Ascending aorta (tissue), 2 donors: ENCODE data around the gene MAB21L4. TPM values are rescaled to one million over a fixed set of nuclear protein-coding genes. Genes with fewer than 3 reads are reported as not detected.

Experiments used
- DNase-seq, 2 donors: peaks; one replicate each; pipeline ENCODE4 v3.0.0-alpha.2; 2019; ENCODE audit warnings: low spot score in 2 of 2
- H3K27ac ChIP-seq, 2 donors: fragments of 200-600 bp; sonication (generic); one replicate each; pipeline ENCODE4 v1.5.1; 2016 to 2017; ENCODE audit warnings: mild to moderate bottlenecking in 1 of 2
- H3K27me3 ChIP-seq: fragments of 200-600 bp; sonication (generic); one replicate; pipeline ENCODE4 v1.5.1; 2017
- H3K36me3 ChIP-seq, 2 donors: fragments of 200-600 bp; sonication (generic); one replicate each; pipeline ENCODE4 v1.5.1; 2016
- H3K4me1 ChIP-seq, 2 donors: fragments of 200-600 bp; sonication (generic); one replicate each; pipeline ENCODE4 v1.5.1; 2016 to 2017; ENCODE audit warnings: mild to moderate bottlenecking in 1 of 2
- H3K4me3 ChIP-seq, 2 donors: fragments of 200-600 bp; sonication (generic); one replicate each; pipeline ENCODE4 v1.5.1; 2016 to 2017; ENCODE audit warnings: mild to moderate bottlenecking in 1 of 2
- H3K9me3 ChIP-seq, 2 donors: fragments of 200-600 bp; sonication (generic); one replicate each; pipeline ENCODE4 v1.5.1; 2016
- CTCF ChIP-seq, 3 experiments: fragments of 200-600 bp in 2 of 3; fragments of 450-650 bp in 1 of 3; sonication (generic) in 2 of 3; IDR thresholded peaks; one replicate each; pipeline ENCODE4 v1.5.1; 2016 to 2019; ENCODE audit warnings: antibody characterized with exemption in 3 of 3, mild to moderate bottlenecking in 1 of 3, moderate library complexity in 1 of 3
- intact Hi-C: fragments of 100-400 bp; cut with DNase I; formaldehyde crosslinking; loops from one replicate; pipeline ENCODE4 v1.15.1; 2023
- total RNA-seq: library from RNA; depleted of rRNA; stranded (reverse); fragments of >200 nt; gene quantifications from one replicate; pipeline ENCODE4 v1.1.0, GENCODE V29; 2016

Gene MAB21L4
- total RNA-seq, 1 donor from 2014 or later = not detected

GRCh38 chr2:240909216-240909974 lies 13.4 kb upstream of the MAB21L4 start:
- intact Hi-C loops = no loop called here
- H3K27me3 ChIP-seq = no peaks in the 10 kb centered on the region

GRCh38 chr2:240906911-240907590 lies 11.1 kb upstream of the MAB21L4 start:
- TF ChIP-seq CTCF (IDR thresholded peaks at IDR 0.05) = no peak
- Histone ChIP-seq H3K36me3 (no peaks in the 10 kb centered on the region), H3K9me3 (no peaks in the 10 kb centered on the region), H3K4me3 (no peak overlapping the region), H3K27me3 (no peaks in the 10 kb centered on the region), H3K27ac (no peak overlapping the region), H3K4me1 (no peaks in the 10 kb centered on the region)
- no peak for DNase-seq
- intact Hi-C loops = no loop called here

More at GRCh38 chr2:240909216-240909974, 13.4 kb upstream of the MAB21L4 start:
- peaks cover 8 to 11% of the 10 kb centered on the region in 2 donors for H3K4me1 ChIP-seq
- no peak for TF ChIP-seq CTCF (IDR thresholded peaks at IDR 0.05)
- H3K27ac ChIP-seq = no peak overlapping the region
- no peak for DNase-seq
- no peaks in the 10 kb centered on the region for H3K9me3 ChIP-seq
- H3K36me3 ChIP-seq = no peaks in the 10 kb centered on the region
- no peak overlapping the region for H3K4me3 ChIP-seq

GRCh38 chr2:240906141-240906910 lies 10.4 kb upstream of the MAB21L4 start, which contains the start of gene CROCC2:
Gene CROCC2 (plus strand): TSS chr2:240906336. CDS start chr2:240906514, 178 bp downstream.
- no peak for TF ChIP-seq CTCF (IDR thresholded peaks at IDR 0.05)
- Histone ChIP-seq H3K27ac (no peak within 1 kb of the TSS), H3K4me1 (no peaks in the 10 kb centered on the region), H3K27me3 (no peaks in the 10 kb centered on the region), H3K36me3 (no peaks in the 10 kb centered on the region), H3K4me3 (no peak within 1 kb of the TSS), H3K9me3 (no peaks in the 10 kb centered on the region)
- no peak for DNase-seq
- intact Hi-C loops = no loop called here

GRCh38 chr2:240905176-240905781 lies 9.3 kb upstream of the MAB21L4 start:
- no peaks in the 10 kb centered on the region for H3K9me3 ChIP-seq
- DNase-seq = no peak

More at GRCh38 chr2:240905176-240905781, 9.3 kb upstream of the MAB21L4 start:
- no peak overlapping the region for H3K4me3 ChIP-seq
- TF ChIP-seq CTCF (IDR thresholded peaks at IDR 0.05) = no peak
- no peaks in the 10 kb centered on the region for H3K36me3 ChIP-seq
- H3K4me1 ChIP-seq = no peaks in the 10 kb centered on the region
- intact Hi-C loops = no loop called here
- H3K27me3 ChIP-seq = no peaks in the 10 kb centered on the region
- H3K27ac ChIP-seq = no peak overlapping the region
